GM18507 (cell line): Measurements from ENCODE around the gene WNT7B.

Experiments used
- DNase-seq: peaks from one replicate; pipeline ENCODE4 v3.0.0; 2011; ENCODE audit warnings: low read depth; ENCODE audit not compliant: insufficient read length; ENCODE audit errors: extremely low spot score
- FAIRE-seq: peaks from 2 replicates; lab custom pipeline; 2011; peaks lifted over from hg19 to GRCh38; lab: Jason Lieb, UNC

WNT7B gene

GRCh38 chr22:45935573-45935972 lies 41.4 kb downstream of the WNT7B start:
- DNase-seq (no peak), FAIRE-seq (no peak)

- no peak for DNase-seq
- no peak for FAIRE-seq
Measured at GRCh38 chr22:45934659-45935341, 42.2 kb downstream of the WNT7B start.

GRCh38 chr22:45934168-45934564 lies 42.8 kb downstream of the WNT7B start:
- DNase-seq (no peak), FAIRE-seq (no peak)

GRCh38 chr22:45933506-45934167 lies 43.3 kb downstream of the WNT7B start:
- FAIRE-seq (no peak), DNase-seq (no peak)

- FAIRE-seq: no peak
- no peak for DNase-seq
Measured at GRCh38 chr22:45932071-45932470, 44.9 kb downstream of the WNT7B start.

GRCh38 chr22:45931042-45931441 lies 45.9 kb downstream of the WNT7B start:
- no peak for DNase-seq
- no peak for FAIRE-seq

GRCh38 chr22:45930324-45930723 lies 46.6 kb downstream of the WNT7B start:
- no peak for FAIRE-seq
- DNase-seq: no peak

GRCh38 chr22:45929649-45930048 lies 47.3 kb downstream of the WNT7B start:
- no peak for FAIRE-seq
- DNase-seq: no peak

- DNase-seq (no peak), FAIRE-seq (no peak)
Measured at GRCh38 chr22:45928726-45929368, 48.1 kb downstream of the WNT7B start.

- DNase-seq: no peak
- FAIRE-seq: no peak
Measured at GRCh38 chr22:45927059-45927458, 49.9 kb downstream of the WNT7B start.

- FAIRE-seq: no peak
- DNase-seq: no peak
Measured at GRCh38 chr22:45926433-45926832, 50.5 kb downstream of the WNT7B start.

- FAIRE-seq: no peak
- no peak for DNase-seq
Measured at GRCh38 chr22:45925811-45926351, 51.1 kb downstream of the WNT7B start.

GRCh38 chr22:45923835-45924234 lies 53.1 kb downstream of the WNT7B start:
- DNase-seq (no peak), FAIRE-seq (no peak)

GRCh38 chr22:45923212-45923611 lies 53.8 kb downstream of the WNT7B start:
- DNase-seq (no peak), FAIRE-seq (no peak)

- DNase-seq: no peak
- no peak for FAIRE-seq
Measured at GRCh38 chr22:45922661-45923060, 54.3 kb downstream of the WNT7B start.

- DNase-seq (no peak), FAIRE-seq (no peak)
Measured at GRCh38 chr22:45922256-45922655, 54.7 kb downstream of the WNT7B start.

GRCh38 chr22:45919504-45920286 lies 57.3 kb downstream of the WNT7B start:
- no peak for FAIRE-seq
- DNase-seq: no peak

- no peak for DNase-seq
- no peak for FAIRE-seq
Measured at GRCh38 chr22:45918459-45919370, 58.2 kb downstream of the WNT7B start.
